ENCODE measurements around the gene CPZ. TPM values are rescaled to one million over a fixed set of nuclear protein-coding genes. Genes with fewer than 3 reads are reported as not detected.

CPZ gene
- total and polyA plus RNA-seq, 2 experiments from 2014 or later: 13.4 to 19.0 TPM

DNA sequence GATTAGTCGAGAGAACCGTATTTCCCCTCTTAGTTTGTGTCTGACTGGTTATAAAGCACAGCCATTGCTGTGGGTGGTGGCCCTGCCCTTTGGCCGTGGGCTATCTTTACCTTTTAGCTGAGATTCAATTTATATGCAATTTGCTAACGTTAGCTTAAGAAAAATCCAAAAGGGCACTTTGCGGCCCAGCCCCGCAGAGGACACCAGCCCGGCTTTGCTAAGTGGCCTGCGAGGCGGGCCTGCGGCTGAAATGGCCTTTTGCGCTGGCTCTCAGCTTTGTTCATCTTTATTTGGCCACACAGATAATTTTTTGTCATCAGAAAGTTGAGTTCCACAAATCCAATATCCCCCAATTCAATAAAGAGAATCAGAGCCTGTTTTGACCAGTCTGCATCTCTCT, 48.3 kb downstream of the CPZ start:
- no peaks in the 10 kb centered on the region for H3K4me1 ChIP-seq (ENCODE audit: insufficient read depth)
- TF ChIP-seq EZH2phosphoT487 (IDR thresholded peaks at IDR 0.05; ENCODE audit: insufficient read depth, low read depth): no peak
- no peak for TF ChIP-seq EZH2 (IDR thresholded peaks at IDR 0.05; ENCODE audit: insufficient read depth, poor library complexity, severe bottlenecking)
- H3K9me3 ChIP-seq (ENCODE audit: low read depth): no peaks in the 10 kb centered on the region
- peaks cover 16% of the 10 kb centered on the region; the same call in 1 of the 2 replicates for H3K27me3 ChIP-seq (replicated peaks; ENCODE audit: insufficient read depth)
- H3F3A ChIP-seq (ENCODE audit: insufficient read depth): no peaks in the 10 kb centered on the region
- H2AFZ ChIP-seq: no peak overlapping the region
- 71 to 73% methylated on average over 11 of the region's 11 CpGs for WGBS, 2 experiments (ENCODE audit: low coverage in 1 of 2, low lambda C conversion rate in 2 of 2, missing lambda C conversion rate in 2 of 2)
- no peak for DNase-seq
- no peaks in the 10 kb centered on the region for H4K20me1 ChIP-seq (ENCODE audit: insufficient read depth)
- H3K9me2 ChIP-seq (ENCODE audit: insufficient read depth): no peaks in the 10 kb centered on the region
- no peak overlapping the region for H3K4me3 ChIP-seq
- in situ Hi-C loops (cut with MboI): no loop called here
- no peak overlapping the region for H3K4me2 ChIP-seq (ENCODE audit: unreplicated experiment)
- H3K27ac ChIP-seq: no peak overlapping the region
- no peaks in the 10 kb centered on the region for H3K79me2 ChIP-seq (ENCODE audit: insufficient read depth)
- no peak overlapping the region for H3K9ac ChIP-seq
- no peaks in the 10 kb centered on the region for H3K36me3 ChIP-seq (ENCODE audit: low read depth)

DNA sequence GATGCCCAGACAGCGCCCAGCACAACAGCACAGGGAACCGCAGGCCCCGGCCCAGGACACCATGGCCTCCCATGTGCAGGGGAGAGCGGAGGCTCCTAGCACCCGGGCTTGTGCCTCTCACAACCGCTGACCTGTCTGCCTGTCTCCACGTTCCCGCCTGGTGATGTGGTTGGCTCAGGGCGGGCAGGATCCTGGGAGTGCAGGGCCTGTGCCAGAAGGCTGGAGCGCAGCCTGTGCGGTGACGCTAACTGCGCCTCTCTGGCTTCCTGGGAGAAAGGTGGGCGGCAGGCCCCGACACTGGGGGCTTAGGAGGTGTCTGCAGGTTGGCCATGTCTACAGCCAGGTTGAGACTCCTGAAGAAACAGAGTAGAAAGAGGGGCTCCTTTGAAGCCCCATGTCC, 48.7 kb downstream of the CPZ start:
- WGBS, 2 experiments (ENCODE audit: low coverage in 1 of 2, low lambda C conversion rate in 2 of 2, missing lambda C conversion rate in 2 of 2): 82 to 88% methylated on average over 15 of the region's 15 CpGs
- Histone ChIP-seq H3K9me3 (ENCODE audit: low read depth) (no peaks in the 10 kb centered on the region), H3K4me2 (ENCODE audit: unreplicated experiment) (no peak overlapping the region), H3K9ac (no peak overlapping the region), H3K36me3 (ENCODE audit: low read depth) (no peaks in the 10 kb centered on the region), H4K20me1 (ENCODE audit: insufficient read depth) (no peaks in the 10 kb centered on the region), H3K4me3 (no peak overlapping the region), H3K27me3 (replicated peaks; ENCODE audit: insufficient read depth) (peaks cover 16% of the 10 kb centered on the region; the same call in 1 of the 2 replicates), H3K4me1 (ENCODE audit: insufficient read depth) (no peaks in the 10 kb centered on the region), H3K79me2 (ENCODE audit: insufficient read depth) (no peaks in the 10 kb centered on the region), H3K27ac (no peak overlapping the region), H2AFZ (no peak overlapping the region), H3F3A (ENCODE audit: insufficient read depth) (no peaks in the 10 kb centered on the region), H3K9me2 (ENCODE audit: insufficient read depth) (no peaks in the 10 kb centered on the region)
- TF ChIP-seq EZH2phosphoT487 (IDR thresholded peaks at IDR 0.05; ENCODE audit: insufficient read depth, low read depth) (no peak), EZH2 (IDR thresholded peaks at IDR 0.05; ENCODE audit: insufficient read depth, poor library complexity, severe bottlenecking) (no peak)
- in situ Hi-C loops (cut with MboI): no loop called here
- DNase-seq: no peak

DNA sequence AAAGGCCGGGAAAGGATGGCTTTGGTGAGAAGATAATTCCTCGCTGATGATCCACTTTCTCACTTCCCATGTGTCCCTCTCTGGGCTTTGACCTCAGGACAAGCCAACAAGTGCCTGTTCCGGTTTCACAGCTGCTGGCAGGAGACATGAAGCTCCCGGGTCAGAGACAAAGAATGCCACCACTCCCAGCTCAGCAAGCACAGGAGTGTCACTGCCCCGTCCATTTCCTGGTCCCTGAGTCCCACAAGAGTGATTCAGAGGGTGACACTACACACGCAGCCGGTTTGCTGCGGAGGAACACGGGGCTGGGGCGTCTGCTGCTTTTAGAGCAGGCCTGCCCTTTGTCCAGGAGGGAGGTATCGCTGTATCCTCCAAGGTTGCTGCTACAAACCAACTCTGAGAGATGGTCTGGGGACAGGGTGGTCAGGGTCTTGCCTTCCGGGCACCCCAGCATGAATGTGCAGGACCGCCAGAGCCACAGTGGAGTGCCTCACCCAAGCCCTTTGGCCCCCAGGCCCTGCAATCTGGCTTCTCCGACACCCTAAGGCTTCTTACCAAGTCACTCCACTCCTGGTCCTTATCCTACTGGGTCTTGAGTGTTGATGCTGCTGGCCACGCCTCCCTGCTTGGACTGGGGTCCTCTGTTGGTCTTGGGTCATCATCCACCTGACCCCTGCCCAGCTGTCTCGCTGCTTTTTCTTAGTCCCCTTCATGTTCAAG, 49.5 kb downstream of the CPZ start:
- H3K4me1 ChIP-seq (ENCODE audit: insufficient read depth): no peaks in the 10 kb centered on the region
- no peak overlapping the region for H3K9ac ChIP-seq
- H3K4me3 ChIP-seq: no peak overlapping the region
- H3K36me3 ChIP-seq (ENCODE audit: low read depth): no peaks in the 10 kb centered on the region
- in situ Hi-C loops (cut with MboI): no loop called here
- H2AFZ ChIP-seq: no peak overlapping the region
- H3K27ac ChIP-seq: no peak overlapping the region
- peaks cover 20% of the 10 kb centered on the region; the same call in 1 of the 2 replicates for H3K27me3 ChIP-seq (replicated peaks; ENCODE audit: insufficient read depth)
- TF ChIP-seq EZH2phosphoT487 (IDR thresholded peaks at IDR 0.05; ENCODE audit: insufficient read depth, low read depth): no peak
- no peak for TF ChIP-seq EZH2 (IDR thresholded peaks at IDR 0.05; ENCODE audit: insufficient read depth, poor library complexity, severe bottlenecking)
- H3K4me2 ChIP-seq (ENCODE audit: unreplicated experiment): no peak overlapping the region
- no peaks in the 10 kb centered on the region for H3K79me2 ChIP-seq (ENCODE audit: insufficient read depth)
- H3K9me2 ChIP-seq (ENCODE audit: insufficient read depth): no peaks in the 10 kb centered on the region
- no peaks in the 10 kb centered on the region for H4K20me1 ChIP-seq (ENCODE audit: insufficient read depth)
- no peaks in the 10 kb centered on the region for H3F3A ChIP-seq (ENCODE audit: insufficient read depth)
- no peaks in the 10 kb centered on the region for H3K9me3 ChIP-seq (ENCODE audit: low read depth)
- WGBS, 2 experiments (ENCODE audit: low coverage in 1 of 2, low lambda C conversion rate in 2 of 2, missing lambda C conversion rate in 2 of 2): 58 to 62% methylated on average over 16 of the region's 16 CpGs
- no peak for DNase-seq

DNA sequence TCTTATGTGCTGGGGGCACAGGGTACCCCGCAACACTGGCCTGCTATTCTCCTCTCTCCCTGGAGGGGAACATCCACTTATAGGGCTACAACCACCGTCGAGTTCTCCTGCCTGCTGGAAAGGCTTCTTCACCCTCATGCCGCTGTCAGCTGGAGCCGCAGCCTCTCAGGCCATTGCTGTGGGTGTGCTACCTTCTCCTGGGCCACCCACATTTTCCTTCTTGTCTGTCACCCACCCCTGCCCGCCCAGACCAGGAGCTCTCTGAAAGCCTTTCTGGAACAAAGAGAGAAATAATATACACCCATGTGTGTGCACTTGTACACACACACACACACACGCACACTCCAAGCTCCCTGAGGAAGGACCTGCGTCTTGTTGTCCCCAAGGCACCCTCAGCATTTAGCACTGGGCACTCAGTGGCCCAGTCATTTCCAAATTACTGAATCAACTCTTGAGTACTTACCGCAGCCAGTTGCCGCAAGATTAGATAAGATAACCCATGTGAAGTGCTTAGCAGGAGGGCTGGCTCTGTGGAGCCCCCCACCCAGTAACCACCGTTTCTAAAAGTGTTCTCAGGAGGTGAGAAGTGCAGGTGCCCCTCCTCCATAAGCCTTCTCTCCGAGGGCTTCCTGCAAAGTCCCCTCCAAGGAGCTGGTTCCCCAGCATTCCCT, 50.2 kb downstream of the CPZ start:
- H2AFZ ChIP-seq: no peak overlapping the region
- 57% methylated on average over 11 to 12 of the region's 12 CpGs for WGBS, 2 experiments (ENCODE audit: low coverage in 1 of 2, low lambda C conversion rate in 2 of 2, missing lambda C conversion rate in 2 of 2)
- no peaks in the 10 kb centered on the region for H3K79me2 ChIP-seq (ENCODE audit: insufficient read depth)
- DNase-seq: no peak
- H3K9me2 ChIP-seq (ENCODE audit: insufficient read depth): no peaks in the 10 kb centered on the region
- H3K27me3 ChIP-seq (replicated peaks; ENCODE audit: insufficient read depth): peaks cover 13% of the 10 kb centered on the region; the same call in 1 of the 2 replicates
- H3K4me2 ChIP-seq (ENCODE audit: unreplicated experiment): no peak overlapping the region
- H3F3A ChIP-seq (ENCODE audit: insufficient read depth): no peaks in the 10 kb centered on the region
- no peaks in the 10 kb centered on the region for H4K20me1 ChIP-seq (ENCODE audit: insufficient read depth)
- no peak overlapping the region for H3K27ac ChIP-seq
- H3K9ac ChIP-seq: no peak overlapping the region
- H3K4me1 ChIP-seq (ENCODE audit: insufficient read depth): no peaks in the 10 kb centered on the region
- in situ Hi-C loops (cut with MboI): no loop called here
- TF ChIP-seq EZH2phosphoT487 (IDR thresholded peaks at IDR 0.05; ENCODE audit: insufficient read depth, low read depth) (no peak), EZH2 (IDR thresholded peaks at IDR 0.05; ENCODE audit: insufficient read depth, poor library complexity, severe bottlenecking) (no peak)
- H3K4me3 ChIP-seq: no peak overlapping the region
- no peaks in the 10 kb centered on the region for H3K36me3 ChIP-seq (ENCODE audit: low read depth)
- no peaks in the 10 kb centered on the region for H3K9me3 ChIP-seq (ENCODE audit: low read depth)
